A549 (cell line): ENCODE data around the gene SPAG17. TPM values are rescaled to one million over a fixed set of nuclear protein-coding genes. Genes with fewer than 3 reads are reported as not detected.

ENCODE experiments used
- ATAC-seq, 2 experiments: fragments of 200-7000 bp in 1 of 2; fragments of >200 bp in 1 of 2; cut with Nextera tagmentation in 1 of 2; cut with Tn5 transposase in 1 of 2; 3 replicates each; pipeline versions ENCODE4 v1.8.0 to v1.9.1; 2018 to 2020; ENCODE audit warnings: mild to moderate bottlenecking in 1 of 2, moderate library complexity in 1 of 2
- CTCF ChIA-PET: fragments of 300-600 bp; sonication (Branson Sonifier 250); formaldehyde crosslinking; extraction: SDS; loops from one replicate; lab custom pipeline; 2021; ENCODE audit warnings: antibody characterized with exemption, inconsistent platforms; lab: Yijun Ruan, JAX
- POLR2A ChIA-PET: fragments of 350-600 bp; formaldehyde crosslinking; extraction: SDS; loops from one replicate; lab custom pipeline; 2021; ENCODE audit warnings: antibody characterized with exemption, inconsistent platforms; lab: Yijun Ruan, JAX
- DNase-seq, 2 experiments: peaks; one replicate each; pipeline versions ENCODE4 v3.0.0 to v3.0.0-alpha.2; 2011 to 2016; ENCODE audit warnings: low read depth in 1 of 2, low spot score in 1 of 2
- FAIRE-seq: peaks from 2 replicates; lab custom pipeline; 2011; peaks lifted over from hg19 to GRCh38; lab: Jason Lieb, UNC
- H3K27ac ChIP-seq, 2 experiments: fragments of >200 bp; sonication (Bioruptor Twin); formaldehyde crosslinking; 3 replicates each; pipeline ENCODE4 v1.5.1; 2016 to 2017
- H3K4me1 ChIP-seq: fragments of >200 bp; sonication (Bioruptor Twin); formaldehyde crosslinking; 3 replicates; pipeline ENCODE4 v1.6.1; 2016
- H3K4me2 ChIP-seq: fragments of >200 bp; sonication (Bioruptor Twin); formaldehyde crosslinking; 3 replicates; pipeline ENCODE4 v1.6.1; 2016
- H3K4me3 ChIP-seq: fragments of >200 bp; sonication (Bioruptor Twin); formaldehyde crosslinking; 3 replicates; pipeline ENCODE4 v1.5.1; 2016
- H3K9me3 ChIP-seq: fragments of >200 bp; sonication (Bioruptor Twin); formaldehyde crosslinking; 3 replicates; pipeline ENCODE4 v1.6.1; 2016
- ATOH8 ChIP-seq: fragments of 250-450 bp; sonication (Bioruptor Pico); IDR thresholded peaks from 2 replicates; pipeline ENCODE4 v1.5.0; 2020; ENCODE audit warnings: low read depth, mild to moderate bottlenecking, moderate library complexity
- CBX2 ChIP-seq: fragments of 200-600 bp; sonication (generic); IDR thresholded peaks from 2 replicates; pipeline ENCODE4 v1.6.1; 2016; ENCODE audit warnings: low read depth, mild to moderate bottlenecking, borderline replicate concordance
- CEBPB ChIP-seq, 2 experiments: fragments of >200 bp in 1 of 2; sonication (Bioruptor Twin) in 1 of 2; formaldehyde crosslinking in 1 of 2; IDR thresholded peaks; 2 replicates each; pipeline ENCODE4 v1.6.1; 2012 to 2016
- CHD4 ChIP-seq: fragments of 200-600 bp; sonication (generic); IDR thresholded peaks from 2 replicates; pipeline ENCODE4 v1.6.1; 2016; ENCODE audit warnings: antibody characterized with exemption, mild to moderate bottlenecking, borderline replicate concordance
- EHF ChIP-seq: fragments of 250-450 bp; sonication (Bioruptor Pico); IDR thresholded peaks from 2 replicates; pipeline ENCODE4 v1.5.0; 2020; ENCODE audit warnings: mild to moderate bottlenecking
- FOSL2 ChIP-seq, 2 experiments: fragments of 450-650 bp in 1 of 2; fragments of >200 bp in 1 of 2; sonication (Bioruptor Twin) in 1 of 2; formaldehyde crosslinking; IDR thresholded peaks; 2 replicates each; pipeline versions ENCODE4 v1.5.0 to v1.6.1; 2016 to 2020; ENCODE audit warnings: mild to moderate bottlenecking in 1 of 2, moderate library complexity in 1 of 2
- HDAC2 ChIP-seq: fragments of 200-600 bp; sonication (generic); IDR thresholded peaks from 2 replicates; pipeline ENCODE4 v1.6.1; 2016
- HOXB13 ChIP-seq: fragments of 250-450 bp; sonication (Bioruptor Pico); IDR thresholded peaks from 2 replicates; pipeline ENCODE4 v1.5.0; 2020; ENCODE audit warnings: low read depth, mild to moderate bottlenecking, moderate library complexity
- JUN ChIP-seq, 2 experiments: fragments of >200 bp; sonication (Bioruptor Twin); formaldehyde crosslinking; IDR thresholded peaks; 2 replicates in 1 of 2; 3 replicates in 1 of 2; pipeline ENCODE4 v1.6.1; 2016 to 2017
- MAFK ChIP-seq: fragments of 450-650 bp; IDR thresholded peaks from 2 replicates; pipeline ENCODE4 v1.6.1; 2014; ENCODE audit not compliant: partially characterized antibody
- NFE2L2 ChIP-seq: fragments of 150-350 bp; conservative IDR thresholded peaks from 2 replicates; pipeline ENCODE4 v1.6.1; 2014; ENCODE audit warnings: low read length
- NR3C1 ChIP-seq: fragments of >200 bp; sonication (Bioruptor Twin); formaldehyde crosslinking; IDR thresholded peaks from 3 replicates; pipeline ENCODE4 v1.6.1; 2017
- POLR2A ChIP-seq: IDR thresholded peaks from 2 replicates; pipeline ENCODE4 v1.6.1; 2012; ENCODE audit warnings: mild to moderate bottlenecking, low read length
- RAD21 ChIP-seq, 2 experiments: fragments of >200 bp in 1 of 2; sonication (Bioruptor Twin) in 1 of 2; formaldehyde crosslinking in 1 of 2; IDR thresholded peaks in 1 of 2; conservative IDR thresholded peaks in 1 of 2; 2 replicates in 1 of 2; 3 replicates in 1 of 2; pipeline ENCODE4 v1.6.1; 2012 to 2018; ENCODE audit warnings: inconsistent platforms in 1 of 2
- REST ChIP-seq: fragments of 200-600 bp; sonication (generic); IDR thresholded peaks from 2 replicates; pipeline ENCODE4 v1.6.1; 2016; ENCODE audit warnings: antibody characterized with exemption, mild to moderate bottlenecking, moderate library complexity
- SREBF2 ChIP-seq: fragments of 450-650 bp; IDR thresholded peaks from 2 replicates; pipeline ENCODE4 v1.6.1; 2014; ENCODE audit warnings: mild to moderate bottlenecking, moderate library complexity
- TFCP2L1 ChIP-seq: fragments of 250-450 bp; sonication (Bioruptor Pico); IDR thresholded peaks from 2 replicates; pipeline ENCODE4 v1.5.0; 2021; ENCODE audit warnings: mild to moderate bottlenecking
- USF2 ChIP-seq: fragments of 450-650 bp; IDR thresholded peaks from 2 replicates; pipeline ENCODE4 v1.6.1; 2014; ENCODE audit warnings: antibody characterized with exemption
- ZNF302 ChIP-seq: fragments of 250-450 bp; sonication (Bioruptor Pico); IDR thresholded peaks from 2 replicates; pipeline ENCODE4 v1.9.0; 2021; ENCODE audit warnings: inconsistent platforms, mild to moderate bottlenecking, moderate library complexity
- WGBS: methylation state at CpG from one replicate; pipeline ENCODE4 v1.1.6; 2017; ENCODE audit errors: missing lambda C conversion rate; 5-methylcytosine and 5-hydroxymethylcytosine counted together
- polyA plus RNA-seq, 4 experiments: library from polyadenylated mRNA; depleted of rRNA in 3 of 4; stranded (reverse); fragments of >200 nt; fragmentation: RNase III in 1 of 4; extraction: RNeasy Plus Mini Kit Qiagen cat#74134 plus additional on column Dnase treatment in 1 of 4; gene quantifications; 2 replicates in 3 of 4; 3 replicates in 1 of 4; pipeline ENCODE4 v1.2.3, GENCODE V29; 2011 to 2017
- TF ChIP-seq, protein P1 (sequence below): IDR thresholded peaks from 2 replicates; pipeline ENCODE4 v1.6.1; 2012
- TF ChIP-seq, protein P2 (sequence below): fragments of >200 bp; sonication (Bioruptor Twin); formaldehyde crosslinking; IDR thresholded peaks from 2 replicates; pipeline ENCODE4 v1.6.1; 2016
- TF ChIP-seq, protein P3 (sequence below): fragments of 250-450 bp; sonication (Bioruptor Pico); IDR thresholded peaks from 2 replicates; pipeline ENCODE4 v1.5.0; 2021; ENCODE audit warnings: mild to moderate bottlenecking, moderate library complexity, borderline replicate concordance

The SPAG17 gene
- polyA plus RNA-seq, 2 of the 4 experiments (the other 2 are of a cell fraction) = 0.13 TPM; not detected in 1

- H3K4me1 ChIP-seq = no peaks in the 10 kb centered on the region
- ATAC-seq = no peak
- no peak for FAIRE-seq
These were observed 199.1 kb downstream of the SPAG17 start for GRCh38 chr1:117985973-117986372.

GRCh38 chr1:117985239-117985638 lies 199.8 kb downstream of the SPAG17 start:
- DNase-seq (no peak), FAIRE-seq (no peak), ATAC-seq (no peak)
- TF ChIP-seq JUN (IDR thresholded peaks at IDR 0.05) = no peak
- Histone ChIP-seq H3K4me1 (no peaks in the 10 kb centered on the region), H3K27ac (no peak overlapping the region), H3K4me2 (no peak overlapping the region), H3K9me3 (no peaks in the 10 kb centered on the region), H3K4me3 (no peak overlapping the region)
- ChIA-PET POLR2A (no interaction called here), CTCF (no interaction called here)
- whole genome bisulfite sequencing = 0% methylated on average over 1 of the region's 1 CpG

More at GRCh38 chr1:117985973-117986372, 199.1 kb downstream of the SPAG17 start:
- CTCF ChIA-PET = no interaction called here
- DNase-seq = no peak
- TF ChIP-seq EHF (CRISPR knock-in tag) = no peak
- TF ChIP-seq HDAC2 = no peak
- H3K4me2 ChIP-seq = no peak overlapping the region
- no peaks in the 10 kb centered on the region for H3K9me3 ChIP-seq
- H3K27ac ChIP-seq = no peak overlapping the region
- H3K4me3 ChIP-seq = no peak overlapping the region
- POLR2A ChIA-PET = no interaction called here
- 60% methylated on average over 3 of the region's 3 CpGs for WGBS

GRCh38 chr1:117981455-117982192 lies 203.4 kb downstream of the SPAG17 start:
- DNase-seq = no peak
- POLR2A ChIA-PET = no interaction called here
- TF ChIP-seq CHD4 (no peak), USF2 (no peak), HDAC2 (no peak)
- no peak for ATAC-seq
- FAIRE-seq = no peak
- no peak overlapping the region for H3K4me2 ChIP-seq
- WGBS = 38% methylated on average over 5 of the region's 5 CpGs
- H3K4me3 ChIP-seq = no peak overlapping the region
- H3K4me1 ChIP-seq = no peaks in the 10 kb centered on the region
- CTCF ChIA-PET = no interaction called here
- no peaks in the 10 kb centered on the region for H3K9me3 ChIP-seq
- H3K27ac ChIP-seq = no peak overlapping the region

DNA sequence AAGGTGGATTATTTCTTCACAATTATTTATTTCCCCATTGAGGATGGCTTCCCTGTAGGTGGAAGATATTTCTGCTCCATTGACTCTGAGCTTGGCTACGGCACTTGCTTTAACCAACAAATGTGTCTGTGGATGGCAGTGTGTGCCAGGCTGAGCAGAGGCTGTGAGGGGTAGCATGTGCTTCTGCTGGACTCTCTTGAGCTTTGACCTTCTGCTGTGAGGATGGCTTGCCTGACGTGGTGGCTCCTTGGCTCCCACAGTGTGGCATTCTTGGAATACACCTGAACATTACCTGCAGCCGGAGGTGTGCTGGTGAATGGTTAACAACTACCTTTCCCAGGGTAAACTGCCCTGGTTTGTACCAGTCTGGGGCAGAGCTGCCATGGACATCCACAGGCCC lies 208.6 kb downstream of the SPAG17 start:
- Histone ChIP-seq H3K9me3 (no peaks in the 10 kb centered on the region), H3K4me1 (no peaks in the 10 kb centered on the region), H3K4me2 (no peak overlapping the region), H3K27ac (no peak overlapping the region), H3K4me3 (no peak overlapping the region)
- FAIRE-seq (no peak), DNase-seq (no peak), ATAC-seq (no peak)
- 33% methylated on average over 1 of the region's 3 CpGs for WGBS
- ChIA-PET POLR2A (no interaction called here), CTCF (no interaction called here)
- TF ChIP-seq NR3C1 (no peak), ATOH8 (CRISPR knock-in tag) (no peak), CEBPB (IDR thresholded peaks at IDR 0.05) (no peak), TFCP2L1 (CRISPR knock-in tag) (no peak), SREBF2 (no peak), CBX2 (no peak), REST (no peak), RAD21 (conservative IDR thresholded peaks at IDR 0.05 in 1 of 2, IDR thresholded peaks at IDR 0.05 in 1 of 2) (no peak), POLR2A (no peak), NFE2L2 (no peak), FOSL2 (IDR thresholded peaks at IDR 0.05) (no peak), FOSL2 (CRISPR knock-in tag; IDR thresholded peaks at IDR 0.05) (no peak), ZNF302 (no peak), HOXB13 (CRISPR knock-in tag) (no peak), MAFK (no peak), CHD4 (no peak)
- TF ChIP-seq, protein P1, sequence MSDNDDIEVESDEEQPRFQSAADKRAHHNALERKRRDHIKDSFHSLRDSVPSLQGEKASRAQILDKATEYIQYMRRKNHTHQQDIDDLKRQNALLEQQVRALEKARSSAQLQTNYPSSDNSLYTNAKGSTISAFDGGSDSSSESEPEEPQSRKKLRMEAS = no peak
- TF ChIP-seq, protein P2, sequence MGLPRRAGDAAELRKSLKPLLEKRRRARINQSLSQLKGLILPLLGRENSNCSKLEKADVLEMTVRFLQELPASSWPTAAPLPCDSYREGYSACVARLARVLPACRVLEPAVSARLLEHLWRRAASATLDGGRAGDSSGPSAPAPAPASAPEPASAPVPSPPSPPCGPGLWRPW = no peak
- TF ChIP-seq, protein P3, sequence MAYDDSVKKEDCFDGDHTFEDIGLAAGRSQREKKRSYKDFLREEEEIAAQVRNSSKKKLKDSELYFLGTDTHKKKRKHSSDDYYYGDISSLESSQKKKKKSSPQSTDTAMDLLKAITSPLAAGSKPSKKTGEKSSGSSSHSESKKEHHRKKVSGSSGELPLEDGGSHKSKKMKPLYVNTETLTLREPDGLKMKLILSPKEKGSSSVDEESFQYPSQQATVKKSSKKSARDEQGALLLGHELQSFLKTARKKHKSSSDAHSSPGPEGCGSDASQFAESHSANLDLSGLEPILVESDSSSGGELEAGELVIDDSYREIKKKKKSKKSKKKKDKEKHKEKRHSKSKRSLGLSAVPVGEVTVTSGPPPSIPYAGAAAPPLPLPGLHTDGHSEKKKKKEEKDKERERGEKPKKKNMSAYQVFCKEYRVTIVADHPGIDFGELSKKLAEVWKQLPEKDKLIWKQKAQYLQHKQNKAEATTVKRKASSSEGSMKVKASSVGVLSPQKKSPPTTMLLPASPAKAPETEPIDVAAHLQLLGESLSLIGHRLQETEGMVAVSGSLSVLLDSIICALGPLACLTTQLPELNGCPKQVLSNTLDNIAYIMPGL (CRISPR knock-in tag) = no peak
